Stimulated activated effector memory CD8-positive, alpha-beta T cell treated with anti-CD3 and anti-CD28 coated beads, Interleukin-12 subunit alpha, Interleukin-12 subunit beta, amount 100 ng/mL, for 72 hours (primary cell): ENCODE results near the gene HIP1.
"Not testable (repeated sequence)": the region's sequence is repeated elsewhere in the genome, so short reads cannot be mapped to it uniquely, and the experiment has no call there.

ENCODE experiments used
- ATAC-seq: fragments of 150-1000 bp; cut with Tn5 transposase; 2 replicates; pipeline ENCODE4 v1.10.0; 2021
- DNase-seq, 2 donors: peaks; one replicate each; pipeline ENCODE4 v3.0.0; 2021 to 2022; ENCODE audit warnings: low spot score in 2 of 2
- H3K27ac Mint-ChIP-seq: one replicate; pipeline ENCODE4 v1.8.0; 2022; ENCODE audit warnings: mild to moderate bottlenecking, mixed read lengths
- H3K36me3 Mint-ChIP-seq: one replicate; pipeline ENCODE4 v1.8.0; 2022; ENCODE audit warnings: mild to moderate bottlenecking, mixed read lengths
- H3K4me1 Mint-ChIP-seq: one replicate; pipeline ENCODE4 v1.8.0; 2022; ENCODE audit warnings: mixed read lengths
- H3K4me3 Mint-ChIP-seq: one replicate; pipeline ENCODE4 v1.8.0; 2022; ENCODE audit warnings: mild to moderate bottlenecking, mixed read lengths
- H3K9me3 Mint-ChIP-seq: one replicate; pipeline ENCODE4 v1.8.0; 2022; ENCODE audit warnings: mixed read lengths

The HIP1 gene

GRCh38 chr7:75613351-75613750 lies 125.4 kb downstream of the HIP1 start:
- Mint-ChIP-seq H3K36me3 (peaks cover under 1% of the 10 kb centered on the region), H3K27ac (no peak overlapping the region), H3K4me3 (no peak overlapping the region), H3K4me1 (peaks cover 19% of the 10 kb centered on the region), H3K9me3 (no peaks in the 10 kb centered on the region)
- no peak for DNase-seq
- ATAC-seq: no peak

- Mint-ChIP-seq H3K27ac (no peak overlapping the region), H3K9me3 (no peaks in the 10 kb centered on the region), H3K36me3 (no peaks in the 10 kb centered on the region), H3K4me3 (no peak overlapping the region), H3K4me1 (peaks cover 4% of the 10 kb centered on the region)
- DNase-seq (no peak), ATAC-seq (no peak)
Measured at GRCh38 chr7:75611557-75612178, 127.1 kb downstream of the HIP1 start.

DNA sequence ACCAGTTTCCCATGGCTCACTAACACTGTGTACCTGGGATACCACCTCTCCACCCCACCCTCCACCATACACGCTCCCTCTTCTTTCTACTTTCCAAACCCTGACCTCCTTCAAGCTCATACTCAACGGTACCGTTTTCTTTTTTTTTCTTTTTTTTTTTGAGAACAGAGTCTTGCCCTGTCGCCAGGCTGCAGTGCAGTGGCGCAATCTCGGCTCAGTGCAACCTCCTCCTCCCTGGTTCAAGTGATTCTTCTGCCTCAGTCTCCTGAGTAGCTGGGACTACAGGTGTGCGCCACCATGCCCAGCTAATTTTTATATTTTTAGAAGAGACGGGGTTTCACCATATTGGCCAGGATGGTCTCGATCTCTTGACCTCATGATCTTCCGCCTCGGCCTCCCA lies 129.3 kb downstream of the HIP1 start:
- H3K9me3 Mint-ChIP-seq, H3K4me1 Mint-ChIP-seq, H3K36me3 Mint-ChIP-seq, H3K4me3 Mint-ChIP-seq, ATAC-seq, DNase-seq, H3K27ac Mint-ChIP-seq: not testable (repeated sequence)

DNA sequence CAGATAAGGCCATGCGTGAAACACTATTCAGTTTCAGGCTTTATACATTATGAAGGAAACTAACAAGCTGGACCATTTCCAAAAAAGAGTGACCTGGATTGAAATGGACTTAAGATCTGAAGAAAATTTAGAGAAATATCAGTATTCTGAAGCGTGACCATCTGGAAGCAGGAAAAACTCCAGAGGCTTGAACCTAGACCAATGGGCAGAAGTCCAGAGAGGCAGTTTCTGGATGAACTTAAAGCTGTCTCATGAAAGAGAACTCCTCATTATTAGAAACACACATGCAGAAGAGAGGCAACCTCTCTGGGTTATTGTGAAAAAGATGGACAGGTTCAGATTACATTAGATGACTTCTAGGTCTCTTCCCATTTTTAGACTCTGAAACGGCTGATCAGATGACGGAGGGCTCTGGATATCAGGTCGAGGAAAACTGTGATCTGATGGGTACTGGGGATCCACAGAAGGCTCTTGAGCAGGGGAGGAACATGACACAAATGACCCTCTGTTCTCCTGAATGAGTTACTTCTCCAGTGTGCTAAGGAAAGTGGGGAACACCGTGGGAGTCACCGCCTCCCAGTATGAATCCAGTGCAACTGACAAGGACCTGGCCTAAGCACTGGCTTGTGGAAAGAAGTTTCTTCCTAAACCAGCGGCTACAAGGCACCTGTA lies 130.2 kb downstream of the HIP1 start:
- Mint-ChIP-seq H3K27ac (no peak overlapping the region), H3K9me3 (no peaks in the 10 kb centered on the region), H3K36me3 (no peaks in the 10 kb centered on the region), H3K4me1 (no peaks in the 10 kb centered on the region), H3K4me3 (no peak overlapping the region)
- ATAC-seq (no peak), DNase-seq (no peak)

- Mint-ChIP-seq H3K36me3 (no peaks in the 10 kb centered on the region), H3K4me3 (no peak overlapping the region), H3K27ac (no peak overlapping the region), H3K4me1 (no peaks in the 10 kb centered on the region), H3K9me3 (no peaks in the 10 kb centered on the region)
- no peak for ATAC-seq
- no peak for DNase-seq
Measured at GRCh38 chr7:75604408-75604807, 134.3 kb downstream of the HIP1 start.

DNA sequence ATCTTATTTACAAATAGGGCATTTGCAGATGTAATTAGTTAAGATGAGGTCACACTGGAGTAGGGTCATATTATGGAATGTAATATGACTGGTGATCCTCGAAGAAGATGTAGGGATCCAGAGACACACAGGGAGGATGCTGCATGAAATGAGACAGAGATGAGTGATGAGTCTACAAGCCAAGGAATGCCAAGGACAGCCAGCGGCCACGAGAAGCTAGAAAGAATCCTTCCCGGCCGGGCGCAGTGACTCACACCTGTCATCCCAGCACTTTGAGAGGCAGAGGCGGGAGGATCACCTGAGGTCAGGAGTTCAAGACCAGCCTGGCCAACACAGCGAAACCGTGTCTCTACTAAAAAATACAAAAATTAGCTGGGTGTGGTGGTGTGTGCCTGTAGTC lies 135.9 kb downstream of the HIP1 start:
- not testable (repeated sequence) for H3K27ac Mint-ChIP-seq, DNase-seq, H3K9me3 Mint-ChIP-seq, ATAC-seq, H3K4me3 Mint-ChIP-seq, H3K4me1 Mint-ChIP-seq, H3K36me3 Mint-ChIP-seq

GRCh38 chr7:75601539-75601938 lies 137.2 kb downstream of the HIP1 start:
- H3K36me3 Mint-ChIP-seq: no peaks in the 10 kb centered on the region
- H3K4me1 Mint-ChIP-seq: peaks cover 11% of the 10 kb centered on the region
- no peak overlapping the region for H3K27ac Mint-ChIP-seq
- DNase-seq (no peak), ATAC-seq (no peak)
- no peak overlapping the region for H3K4me3 Mint-ChIP-seq
- no peaks in the 10 kb centered on the region for H3K9me3 Mint-ChIP-seq

GRCh38 chr7:75600748-75601147 lies 138.0 kb downstream of the HIP1 start:
- not testable (repeated sequence) for H3K27ac Mint-ChIP-seq, ATAC-seq, H3K9me3 Mint-ChIP-seq, DNase-seq, H3K4me3 Mint-ChIP-seq, H3K36me3 Mint-ChIP-seq
- peaks cover 12% of the 10 kb centered on the region for H3K4me1 Mint-ChIP-seq

DNA sequence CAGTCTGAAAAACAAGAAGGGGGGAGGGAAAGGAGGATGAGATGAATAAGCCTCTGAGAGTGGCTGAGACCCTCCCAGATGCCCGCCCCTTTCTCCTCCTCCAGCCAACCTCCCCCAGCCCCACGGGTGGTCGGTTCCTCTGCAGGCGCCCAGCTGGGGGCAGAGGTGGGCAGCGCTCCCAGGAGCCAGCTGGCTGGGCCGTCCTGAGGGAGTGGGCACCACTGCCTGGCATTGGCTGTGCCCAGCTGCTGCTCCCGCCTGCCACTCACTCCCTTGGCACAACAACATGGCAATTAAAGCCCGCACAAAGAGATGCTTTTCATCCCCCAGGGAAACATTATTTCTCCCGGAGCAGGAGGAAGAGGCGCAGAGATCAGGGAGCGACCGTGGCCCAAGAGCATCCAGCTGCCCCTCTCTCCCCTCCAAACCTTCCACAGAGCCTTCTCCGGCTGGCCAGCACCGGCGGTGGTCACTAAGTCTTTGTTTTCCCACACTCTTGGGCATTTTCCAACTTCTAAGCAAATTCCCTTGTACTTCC lies 139.4 kb downstream of the HIP1 start:
- ATAC-seq (no peak), DNase-seq (no peak)
- H3K36me3 Mint-ChIP-seq: no peaks in the 10 kb centered on the region
- H3K27ac Mint-ChIP-seq: peak overlapping the region; percentile 17
- H3K4me3 Mint-ChIP-seq: no peak overlapping the region
- peaks cover 23% of the 10 kb centered on the region for H3K4me1 Mint-ChIP-seq
- H3K9me3 Mint-ChIP-seq: no peaks in the 10 kb centered on the region

GRCh38 chr7:75596727-75597614 lies 141.8 kb downstream of the HIP1 start:
- peak; percentile 79 for ATAC-seq
- no peaks in the 10 kb centered on the region for H3K9me3 Mint-ChIP-seq

GRCh38 chr7:75595766-75596165 lies 143.0 kb downstream of the HIP1 start:
- H3K36me3 Mint-ChIP-seq: peaks cover 12% of the 10 kb centered on the region
- ATAC-seq (no peak), DNase-seq (no peak)
- peaks cover 30% of the 10 kb centered on the region for H3K4me1 Mint-ChIP-seq
- no peak overlapping the region for H3K4me3 Mint-ChIP-seq
- H3K9me3 Mint-ChIP-seq: no peaks in the 10 kb centered on the region
- H3K27ac Mint-ChIP-seq: peak overlapping the region; percentile 88

More at GRCh38 chr7:75596727-75597614, 141.8 kb downstream of the HIP1 start:
- Mint-ChIP-seq H3K36me3 (peaks cover 9% of the 10 kb centered on the region), H3K4me3 (peak overlapping the region; percentile 21), H3K4me1 (peaks cover 30% of the 10 kb centered on the region), H3K27ac (peak overlapping the region; percentile 55)
- DNase-seq: peak in 1 of 2 donors; percentile 65

GRCh38 chr7:75593500-75594184 lies 145.1 kb downstream of the HIP1 start:
- ATAC-seq, H3K9me3 Mint-ChIP-seq, DNase-seq, H3K4me3 Mint-ChIP-seq: not testable (repeated sequence)
- H3K27ac Mint-ChIP-seq: peak overlapping the region; percentile 88
- H3K36me3 Mint-ChIP-seq: peaks cover 21% of the 10 kb centered on the region
- peaks cover 30% of the 10 kb centered on the region for H3K4me1 Mint-ChIP-seq

GRCh38 chr7:75591467-75592255 lies 147.1 kb downstream of the HIP1 start:
- Mint-ChIP-seq H3K36me3 (peaks cover 21% of the 10 kb centered on the region), H3K27ac (peak overlapping the region; percentile 9), H3K4me3 (no peak overlapping the region), H3K4me1 (peaks cover 20% of the 10 kb centered on the region), H3K9me3 (no peaks in the 10 kb centered on the region)
- ATAC-seq (no peak), DNase-seq (no peak)

DNA sequence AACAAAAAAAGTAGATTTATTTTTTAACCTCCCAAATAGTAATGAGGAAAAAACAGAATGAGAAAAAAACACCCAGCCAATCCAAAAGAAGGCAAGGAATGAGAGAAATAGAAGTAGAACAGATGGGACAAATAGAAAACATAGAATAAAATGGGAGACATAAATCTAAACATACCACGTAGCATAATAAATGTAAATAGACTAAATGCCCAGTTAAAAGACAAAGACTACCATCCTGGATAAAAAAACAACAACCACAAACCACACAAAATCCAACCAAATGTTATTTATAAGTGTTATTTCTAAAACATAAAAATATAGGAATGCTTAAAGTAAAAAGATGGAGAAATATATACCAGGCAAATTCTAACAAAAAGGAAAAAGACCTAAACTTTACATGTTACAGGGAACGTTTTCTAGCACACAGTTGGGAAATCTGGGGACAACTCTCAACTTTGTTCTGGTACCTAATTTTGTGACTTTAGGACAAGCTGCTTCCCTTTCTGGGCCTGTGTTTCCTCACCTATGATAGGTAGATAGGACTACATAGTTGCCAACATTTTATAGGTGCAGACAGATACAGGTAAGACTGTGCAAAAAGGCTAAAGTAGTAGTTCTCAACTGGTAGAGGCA lies 148.3 kb downstream of the HIP1 start:
- Mint-ChIP-seq H3K9me3 (no peaks in the 10 kb centered on the region), H3K4me1 (peaks cover 18% of the 10 kb centered on the region), H3K27ac (no peak overlapping the region), H3K4me3 (no peak overlapping the region), H3K36me3 (peaks cover 31% of the 10 kb centered on the region)
- DNase-seq (no peak), ATAC-seq (no peak)
